Neural progenitor cell (in vitro differentiated cells): ENCODE measurements around the gene ATP13A1. TPM values are rescaled to one million over a fixed set of nuclear protein-coding genes. Genes with fewer than 3 reads are reported as not detected.
"Not testable (repeated sequence)": the region's sequence is repeated elsewhere in the genome, so short reads cannot be mapped to it uniquely, and the experiment has no call there.

ENCODE experiments used
- DNase-seq: peaks from one replicate; pipeline ENCODE4 v3.0.0-alpha.2; 2016; ENCODE audit warnings: low spot score
- H2AFZ ChIP-seq: fragments of 200-600 bp; sonication (generic); replicated peaks from 2 replicates; pipeline ENCODE4 v1.6.1; 2016; ENCODE audit warnings: antibody characterized with exemption
- H3F3A ChIP-seq: fragments of 200-600 bp; sonication (generic); 2 replicates; pipeline ENCODE4 v1.6.1; 2016; ENCODE audit warnings: antibody characterized with exemption, low read depth
- H3K27ac ChIP-seq: fragments of 200-600 bp; sonication (generic); 2 replicates; pipeline ENCODE4 v1.5.1; 2016; ENCODE audit warnings: mild to moderate bottlenecking
- H3K27me3 ChIP-seq: fragments of 200-600 bp; sonication (generic); 2 replicates; pipeline ENCODE4 v1.6.1; 2016; ENCODE audit warnings: mild to moderate bottlenecking, moderate library complexity
- H3K36me3 ChIP-seq: fragments of 200-600 bp; sonication (generic); 2 replicates; pipeline ENCODE4 v1.5.1; 2016
- H3K4me1 ChIP-seq: fragments of 200-600 bp; sonication (generic); 2 replicates; pipeline ENCODE4 v1.6.1; 2016; ENCODE audit warnings: mixed run types
- H3K4me2 ChIP-seq: fragments of 200-600 bp; sonication (generic); 2 replicates; pipeline ENCODE4 v1.6.1; 2016
- H3K4me3 ChIP-seq: fragments of 200-600 bp; sonication (generic); 2 replicates; pipeline ENCODE4 v1.5.1; 2016
- H3K79me2 ChIP-seq: fragments of 200-600 bp; sonication (generic); 2 replicates; pipeline ENCODE4 v1.6.1; 2016; ENCODE audit warnings: low read depth
- H3K9ac ChIP-seq: fragments of 200-600 bp; sonication (generic); 2 replicates; pipeline ENCODE4 v1.6.1; 2016
- H3K9me3 ChIP-seq: fragments of 200-600 bp; sonication (generic); 2 replicates; pipeline ENCODE4 v1.5.1; 2016; ENCODE audit warnings: low read depth
- H4K20me1 ChIP-seq: fragments of 200-600 bp; sonication (generic); 2 replicates; pipeline ENCODE4 v1.6.1; 2016; ENCODE audit warnings: low read depth
- H3K27ac Mint-ChIP-seq: 3 replicates; pipeline ENCODE4 v1.8.0; 2021; ENCODE audit warnings: mixed read lengths
- H3K27me3 Mint-ChIP-seq: 2 replicates; pipeline ENCODE4 v1.8.0; 2022; ENCODE audit warnings: low read depth, mild to moderate bottlenecking, inconsistent platforms, moderate library complexity, mixed read lengths; ENCODE audit not compliant: insufficient read depth
- H3K36me3 Mint-ChIP-seq: 3 replicates; pipeline ENCODE4 v1.8.0; 2021; ENCODE audit warnings: mixed read lengths
- H3K4me1 Mint-ChIP-seq: 3 replicates; pipeline ENCODE4 v1.8.0; 2021; ENCODE audit warnings: mixed read lengths
- H3K4me3 Mint-ChIP-seq: 3 replicates; pipeline ENCODE4 v1.8.0; 2021; ENCODE audit warnings: mild to moderate bottlenecking, moderate library complexity, mixed read lengths
- H3K9me3 Mint-ChIP-seq: 3 replicates; pipeline ENCODE4 v1.8.0; 2020; ENCODE audit warnings: mixed read lengths
- EZH2 ChIP-seq: fragments of 200-600 bp; sonication (generic); IDR thresholded peaks from 2 replicates; pipeline ENCODE4 v1.6.1; 2017; ENCODE audit warnings: antibody characterized with exemption, mild to moderate bottlenecking, moderate library complexity
- EZH2phosphoT487 ChIP-seq: fragments of 200-600 bp; sonication (generic); IDR thresholded peaks from 2 replicates; pipeline ENCODE4 v1.6.1; 2017; ENCODE audit warnings: antibody characterized with exemption
- total RNA-seq: library from RNA; depleted of rRNA; stranded (reverse); fragments of >200 nt; gene quantifications from 2 replicates; pipeline ENCODE4 v1.2.3, GENCODE V29; 2015; ENCODE audit warnings: low replicate concordance
- TF ChIP-seq, protein P1 (sequence below): fragments of 200-600 bp; sonication (generic); IDR thresholded peaks from 2 replicates; pipeline ENCODE4 v1.5.1; 2017; ENCODE audit warnings: antibody characterized with exemption, mild to moderate bottlenecking

Gene ATP13A1
- total RNA-seq, 1 donor from 2014 or later: 19.2 TPM

DNA sequence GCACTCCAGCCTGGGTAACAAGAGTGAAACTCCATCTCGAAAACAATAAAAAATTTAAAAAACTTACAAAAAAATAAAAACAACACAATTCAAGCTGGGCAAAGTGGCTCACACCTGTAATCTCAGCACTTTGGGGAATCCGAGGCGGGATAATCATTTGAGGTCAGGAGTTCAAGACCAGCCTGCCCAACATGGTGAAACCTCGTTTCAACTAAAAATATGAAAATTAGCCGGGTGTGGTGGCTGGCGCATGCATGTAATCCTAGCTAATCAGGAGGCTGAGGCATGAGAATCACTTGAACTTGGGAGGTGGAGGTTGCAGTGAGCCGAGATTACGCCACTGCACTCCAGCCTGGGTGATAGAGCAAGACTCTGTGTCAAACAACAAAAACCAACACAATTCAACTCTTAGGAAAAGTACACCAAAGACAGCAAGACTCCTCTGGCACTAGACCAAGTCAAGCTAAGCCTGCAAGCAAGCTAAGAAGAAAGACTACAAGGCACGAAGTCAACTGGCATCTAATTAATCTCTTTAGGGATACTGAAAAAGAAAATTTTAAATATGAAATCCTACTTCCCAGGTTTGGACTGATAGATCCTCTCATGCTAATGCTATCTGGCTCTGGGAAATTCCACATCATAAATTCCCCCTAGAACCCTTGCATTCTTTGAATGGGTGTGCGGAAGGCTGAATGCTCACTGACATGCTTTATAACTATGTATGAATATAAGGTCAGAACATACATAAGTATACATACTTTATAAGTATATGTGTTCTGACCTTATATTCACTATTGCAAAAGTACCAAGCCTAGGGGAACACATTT, 52.9 kb downstream of the ATP13A1 start:
- Histone ChIP-seq H3K4me1 (peaks cover 5% of the 10 kb centered on the region), H3F3A (no peaks in the 10 kb centered on the region), H4K20me1 (no peaks in the 10 kb centered on the region), H3K27me3 (no peaks in the 10 kb centered on the region), H3K79me2 (no peaks in the 10 kb centered on the region), H3K4me2 (no peak overlapping the region), H3K36me3 (no peaks in the 10 kb centered on the region), H3K9ac (peak overlapping the region; percentile 8), H3K9me3 (no peaks in the 10 kb centered on the region), H2AFZ (no peak overlapping the region), H3K27ac (no peak overlapping the region), H3K4me3 (no peak overlapping the region)
- Mint-ChIP-seq H3K4me3 (no peak overlapping the region), H3K27me3 (peaks cover 3% of the 10 kb centered on the region), H3K9me3 (no peaks in the 10 kb centered on the region), H3K27ac (no peak overlapping the region), H3K4me1 (peaks cover 19% of the 10 kb centered on the region), H3K36me3 (peaks cover 6% of the 10 kb centered on the region)
- no peak for DNase-seq
- no peak for TF ChIP-seq EZH2phosphoT487
- TF ChIP-seq, protein P1, sequence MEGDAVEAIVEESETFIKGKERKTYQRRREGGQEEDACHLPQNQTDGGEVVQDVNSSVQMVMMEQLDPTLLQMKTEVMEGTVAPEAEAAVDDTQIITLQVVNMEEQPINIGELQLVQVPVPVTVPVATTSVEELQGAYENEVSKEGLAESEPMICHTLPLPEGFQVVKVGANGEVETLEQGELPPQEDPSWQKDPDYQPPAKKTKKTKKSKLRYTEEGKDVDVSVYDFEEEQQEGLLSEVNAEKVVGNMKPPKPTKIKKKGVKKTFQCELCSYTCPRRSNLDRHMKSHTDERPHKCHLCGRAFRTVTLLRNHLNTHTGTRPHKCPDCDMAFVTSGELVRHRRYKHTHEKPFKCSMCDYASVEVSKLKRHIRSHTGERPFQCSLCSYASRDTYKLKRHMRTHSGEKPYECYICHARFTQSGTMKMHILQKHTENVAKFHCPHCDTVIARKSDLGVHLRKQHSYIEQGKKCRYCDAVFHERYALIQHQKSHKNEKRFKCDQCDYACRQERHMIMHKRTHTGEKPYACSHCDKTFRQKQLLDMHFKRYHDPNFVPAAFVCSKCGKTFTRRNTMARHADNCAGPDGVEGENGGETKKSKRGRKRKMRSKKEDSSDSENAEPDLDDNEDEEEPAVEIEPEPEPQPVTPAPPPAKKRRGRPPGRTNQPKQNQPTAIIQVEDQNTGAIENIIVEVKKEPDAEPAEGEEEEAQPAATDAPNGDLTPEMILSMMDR: no peak
- no peak for TF ChIP-seq EZH2

DNA sequence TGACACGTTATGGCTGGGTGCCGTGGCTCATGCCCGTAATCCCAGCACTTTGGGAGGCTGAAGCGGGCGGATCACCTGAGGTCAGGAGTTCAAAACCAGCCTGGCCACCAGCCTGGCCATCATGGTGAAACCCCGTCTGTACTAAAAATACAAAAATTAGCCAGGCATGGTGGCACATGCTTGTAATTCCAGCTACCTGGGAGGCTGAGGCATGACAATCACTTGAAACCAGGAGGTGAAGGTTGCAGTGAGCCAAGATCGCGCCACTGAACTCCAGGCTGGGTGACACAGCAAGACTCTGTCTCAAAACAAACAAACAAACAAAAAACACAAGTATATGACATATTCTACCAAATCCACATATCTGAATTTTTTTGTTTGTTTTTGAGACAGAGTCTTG, 56.8 kb downstream of the ATP13A1 start:
- H3K27ac Mint-ChIP-seq, H3F3A ChIP-seq, H3K9me3 Mint-ChIP-seq, H3K4me1 Mint-ChIP-seq, H3K27me3 ChIP-seq, DNase-seq, H3K79me2 ChIP-seq, H3K4me2 ChIP-seq, H3K27ac ChIP-seq, H3K36me3 Mint-ChIP-seq, H3K36me3 ChIP-seq, H4K20me1 ChIP-seq, H3K4me3 ChIP-seq, H3K27me3 Mint-ChIP-seq, H3K9me3 ChIP-seq, H2AFZ ChIP-seq, H3K9ac ChIP-seq, H3K4me3 Mint-ChIP-seq: not testable (repeated sequence)
- peaks cover 10% of the 10 kb centered on the region for H3K4me1 ChIP-seq

DNA sequence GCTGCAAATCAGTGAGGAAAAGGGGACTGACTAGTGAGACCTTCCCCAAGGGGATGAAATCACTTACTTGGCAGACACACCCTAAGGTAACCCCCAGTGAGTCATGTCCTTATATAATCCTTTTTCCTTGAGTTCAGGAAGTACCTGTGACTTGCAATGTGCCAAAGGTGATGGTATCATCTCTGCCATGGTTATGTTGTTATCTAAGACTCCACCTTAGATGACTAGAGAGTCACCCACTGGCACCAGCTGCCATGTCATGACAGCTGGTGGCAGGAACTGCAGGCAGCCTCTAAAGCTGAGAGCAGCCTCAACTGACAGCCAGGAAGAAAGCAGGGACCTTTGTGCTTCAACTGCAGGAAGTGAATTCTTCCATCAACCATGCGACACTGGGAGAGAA, 57.5 kb downstream of the ATP13A1 start:
- Mint-ChIP-seq H3K4me3 (no peak overlapping the region), H3K4me1 (peaks cover 9% of the 10 kb centered on the region), H3K36me3 (peaks cover 8% of the 10 kb centered on the region), H3K27me3 (peaks cover 3% of the 10 kb centered on the region), H3K9me3 (no peaks in the 10 kb centered on the region), H3K27ac (peak overlapping the region; percentile 74)
- no peak for DNase-seq
- Histone ChIP-seq H3F3A (no peaks in the 10 kb centered on the region), H3K4me1 (peaks cover 10% of the 10 kb centered on the region), H3K27me3 (no peaks in the 10 kb centered on the region), H3K9ac (no peak overlapping the region), H3K27ac (no peak overlapping the region), H3K4me3 (no peak overlapping the region), H3K79me2 (no peaks in the 10 kb centered on the region), H4K20me1 (no peaks in the 10 kb centered on the region), H3K4me2 (no peak overlapping the region), H3K9me3 (no peaks in the 10 kb centered on the region), H3K36me3 (no peaks in the 10 kb centered on the region), H2AFZ (no peak overlapping the region)
- TF ChIP-seq, protein P1: no peak

DNA sequence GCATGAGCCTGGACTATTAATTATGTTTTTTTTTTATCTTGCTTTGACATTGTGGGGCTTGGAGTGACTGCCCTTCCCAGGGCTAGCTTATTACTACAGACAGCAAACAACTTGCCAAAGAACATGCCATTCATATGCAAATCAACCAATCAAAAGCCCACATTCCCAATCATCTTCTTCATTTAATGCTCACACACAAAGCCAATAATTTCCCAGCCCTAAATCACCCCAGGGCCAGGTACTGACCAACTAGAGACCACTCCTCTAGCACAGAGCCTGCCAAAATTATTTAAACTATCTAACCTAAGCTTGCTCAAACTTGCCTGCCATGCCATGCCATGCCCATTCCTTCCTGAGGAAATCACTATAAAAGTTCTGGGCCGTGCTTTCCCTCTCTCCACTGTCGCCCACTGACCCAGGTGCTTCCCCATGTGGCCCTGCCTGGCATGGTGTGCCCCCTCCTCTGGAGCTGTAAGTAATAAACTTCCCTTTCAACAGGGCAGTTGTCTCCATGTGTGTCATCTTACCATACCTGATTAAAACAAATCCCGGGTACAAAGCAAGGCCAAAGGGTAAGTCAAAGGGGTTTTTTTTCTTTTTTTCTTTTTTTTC, 60.7 kb downstream of the ATP13A1 start:
- H3K27me3 ChIP-seq: no peaks in the 10 kb centered on the region
- Mint-ChIP-seq H3K4me3 (no peak overlapping the region), H3K4me1 (peaks cover 9% of the 10 kb centered on the region), H3K27ac (no peak overlapping the region), H3K27me3 (peaks cover 5% of the 10 kb centered on the region), H3K9me3 (no peaks in the 10 kb centered on the region), H3K36me3 (peaks cover 3% of the 10 kb centered on the region)
- H4K20me1 ChIP-seq: no peaks in the 10 kb centered on the region
- TF ChIP-seq EZH2 (no peak), EZH2phosphoT487 (no peak)
- TF ChIP-seq, protein P1: no peak
- no peak overlapping the region for H2AFZ ChIP-seq
- no peak overlapping the region for H3K4me2 ChIP-seq
- H3K9ac ChIP-seq: no peak overlapping the region
- no peaks in the 10 kb centered on the region for H3K9me3 ChIP-seq
- no peaks in the 10 kb centered on the region for H3K36me3 ChIP-seq
- no peaks in the 10 kb centered on the region for H3F3A ChIP-seq
- H3K4me1 ChIP-seq: peaks cover 10% of the 10 kb centered on the region
- DNase-seq: no peak
- no peak overlapping the region for H3K27ac ChIP-seq
- H3K79me2 ChIP-seq: no peaks in the 10 kb centered on the region
- no peak overlapping the region for H3K4me3 ChIP-seq
